NOMO-1 treated with dmso at 0.1 percent for 144 hours (cell line): ENCODE data around the gene ZMYM2.
"Not testable (repeated sequence)": the region's sequence is repeated elsewhere in the genome, so short reads cannot be mapped to it uniquely, and the experiment has no call there.

ENCODE experiments used
- DNase-seq: peaks from one replicate; lab custom pipeline; 2025; ENCODE audit not compliant: unreplicated experiment; lab: John Stamatoyannopoulos, UW

ZMYM2 gene

GRCh38 chr13:19958155-19959111, at the start of gene ZMYM2:
Gene ZMYM2 (plus strand): TSS chr13:19958727. CDS start chr13:19993073, 34,346 bp downstream.
- DNase-seq: peak; percentile 95

- no peak for DNase-seq
Measured at GRCh38 chr13:19910336-19911072, 48.0 kb upstream of the ZMYM2 start.

- no peak for DNase-seq
Measured at GRCh38 chr13:19927117-19927748, 31.3 kb upstream of the ZMYM2 start.

GRCh38 chr13:19940106-19940505, 18.4 kb upstream of the ZMYM2 start:
- no peak for DNase-seq

- no peak for DNase-seq
Measured at GRCh38 chr13:19950374-19950773, 8.2 kb upstream of the ZMYM2 start.

GRCh38 chr13:19952850-19953249, 5.7 kb upstream of the ZMYM2 start:
- no peak for DNase-seq

- peak; percentile 16 for DNase-seq
Measured at GRCh38 chr13:19955873-19956559, 2.5 kb upstream of the ZMYM2 start.

GRCh38 chr13:19957320-19958154, 990 bp upstream of the ZMYM2 start:
- DNase-seq: peak; percentile 42

GRCh38 chr13:19959141-19959830, 759 bp downstream of the ZMYM2 start:
- DNase-seq: peak; percentile 65

- DNase-seq: peak; percentile 97
Measured at GRCh38 chr13:19959831-19960652, 1.5 kb downstream of the ZMYM2 start.

GRCh38 chr13:19960653-19960976, 2.1 kb downstream of the ZMYM2 start:
- DNase-seq: no peak

- no peak for DNase-seq
Measured at GRCh38 chr13:19961489-19961888, 3.0 kb downstream of the ZMYM2 start.

- no peak for DNase-seq
Measured at GRCh38 chr13:19961924-19962323, 3.4 kb downstream of the ZMYM2 start.

GRCh38 chr13:19962894-19963293, 4.4 kb downstream of the ZMYM2 start:
- DNase-seq: no peak

- no peak for DNase-seq
Measured at GRCh38 chr13:19967621-19968020, 9.1 kb downstream of the ZMYM2 start.

GRCh38 chr13:19974498-19975009, 16.0 kb downstream of the ZMYM2 start:
- DNase-seq: not testable (repeated sequence)

- no peak for DNase-seq
Measured at GRCh38 chr13:19978831-19979437, 20.4 kb downstream of the ZMYM2 start.

- no peak for DNase-seq
Measured at GRCh38 chr13:19981685-19982238, 23.2 kb downstream of the ZMYM2 start.
